ENCODE results near the gene CIB1.
A peak's percentile ranks its signal among the peaks of the same experiment; 100 is the strongest.

CIB1 gene

GRCh38 chr15:90213818-90214204, 19.9 kb downstream of the CIB1 start:
- DNase-seq = peak; percentile 60

DNA sequence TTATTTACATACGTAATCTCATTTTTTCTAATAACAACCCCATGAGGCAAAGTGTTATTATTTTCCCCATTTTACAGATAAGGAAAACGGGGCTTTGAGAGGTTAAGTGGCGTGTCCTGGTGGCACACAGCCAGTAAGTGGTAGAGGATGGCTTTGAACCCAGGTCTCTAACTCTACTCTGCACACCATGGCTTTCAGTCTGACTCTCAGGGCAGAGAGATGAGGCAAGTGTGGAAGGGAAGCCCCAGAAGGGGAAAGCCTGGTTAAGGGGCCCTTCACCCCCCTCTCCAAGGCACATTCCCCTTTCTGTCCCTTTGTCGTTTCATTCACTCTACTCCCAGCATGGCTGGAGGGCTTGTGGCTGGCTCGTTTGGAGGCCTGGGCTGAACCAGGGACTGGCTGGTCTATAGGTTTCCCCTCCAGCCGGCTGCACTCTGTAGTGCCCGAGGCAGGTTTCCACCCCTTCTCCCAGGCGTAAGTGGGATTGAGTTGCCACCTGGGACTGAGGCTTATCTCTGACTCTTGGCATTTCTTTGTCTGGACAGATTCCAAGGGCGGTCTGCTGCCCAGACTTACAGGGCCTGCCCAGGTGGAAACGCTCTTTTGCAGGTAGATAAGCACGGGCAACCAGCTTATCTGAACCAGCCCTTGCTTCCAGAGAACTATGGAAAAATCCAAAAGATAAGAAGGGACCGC, 20.5 kb downstream of the CIB1 start:
- DNase-seq = no peak

GRCh38 chr15:90212221-90213098, 21.3 kb downstream of the CIB1 start:
- no peak for DNase-seq

DNA sequence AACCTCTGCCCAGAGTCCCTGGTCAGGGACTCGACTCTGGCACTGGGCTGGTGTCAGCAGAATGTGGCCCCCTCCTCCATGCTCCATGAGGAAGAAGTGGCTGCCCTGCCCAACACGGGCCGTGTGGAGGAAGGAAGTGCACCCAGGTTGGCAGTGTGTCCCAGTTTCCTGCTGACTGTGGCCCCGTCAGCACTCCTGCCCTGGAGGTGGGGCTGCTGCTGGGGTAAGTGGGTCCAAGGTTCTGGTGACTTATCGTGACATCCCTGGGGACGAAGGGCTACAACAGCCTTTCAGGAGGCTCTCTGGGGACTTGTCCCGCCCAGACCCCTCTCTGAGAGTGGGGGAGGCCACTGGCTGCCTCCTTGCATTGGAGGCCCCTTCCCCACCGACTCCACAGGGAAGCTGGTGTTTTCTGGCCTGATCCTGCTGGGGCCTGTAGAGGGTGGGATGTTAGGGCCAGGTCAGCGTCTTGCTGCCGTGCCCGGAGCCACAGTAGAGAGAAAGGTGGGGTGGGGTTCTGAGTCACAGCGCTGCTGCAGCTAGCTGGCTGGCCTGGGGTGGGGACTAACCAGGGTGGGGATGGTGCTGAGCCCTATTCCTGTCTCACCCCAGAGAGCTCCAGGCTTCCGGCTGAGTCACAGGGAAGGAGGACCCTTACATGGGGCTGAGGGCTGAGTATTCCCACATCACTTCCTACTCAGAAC, 22.1 kb downstream of the CIB1 start:
- no peak for DNase-seq

GRCh38 chr15:90211009-90211408, 22.7 kb downstream of the CIB1 start:
- no peak for DNase-seq

GRCh38 chr15:90210593-90210992, 23.1 kb downstream of the CIB1 start:
- no peak for DNase-seq

DNA sequence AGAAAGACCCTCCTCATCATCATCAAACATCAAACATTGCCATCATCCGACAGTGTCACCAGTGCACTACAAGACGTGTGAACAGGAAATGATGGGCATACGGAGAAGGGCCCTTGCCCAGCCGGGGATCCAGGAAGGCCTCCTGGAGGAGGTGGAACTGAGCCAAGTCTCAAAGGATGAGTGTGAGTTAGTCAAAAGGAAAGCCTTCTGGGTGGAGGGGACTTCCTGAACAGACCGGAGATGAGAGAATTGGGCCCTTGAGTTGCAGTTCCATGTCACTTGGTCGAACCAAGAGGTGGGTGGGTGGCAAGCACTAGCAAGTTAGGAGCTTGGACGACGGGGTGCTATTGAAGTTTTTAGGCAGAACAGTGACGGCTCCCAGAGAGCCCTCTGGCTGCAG, 24.1 kb downstream of the CIB1 start:
- no peak for DNase-seq

- no peak for DNase-seq
Observed at GRCh38 chr15:90208356-90208755, 25.4 kb downstream of the CIB1 start.

- DNase-seq = no peak
Observed at GRCh38 chr15:90207252-90207651, 26.5 kb downstream of the CIB1 start.

GRCh38 chr15:90205886-90206285, 27.9 kb downstream of the CIB1 start:
- no peak for DNase-seq

DNA sequence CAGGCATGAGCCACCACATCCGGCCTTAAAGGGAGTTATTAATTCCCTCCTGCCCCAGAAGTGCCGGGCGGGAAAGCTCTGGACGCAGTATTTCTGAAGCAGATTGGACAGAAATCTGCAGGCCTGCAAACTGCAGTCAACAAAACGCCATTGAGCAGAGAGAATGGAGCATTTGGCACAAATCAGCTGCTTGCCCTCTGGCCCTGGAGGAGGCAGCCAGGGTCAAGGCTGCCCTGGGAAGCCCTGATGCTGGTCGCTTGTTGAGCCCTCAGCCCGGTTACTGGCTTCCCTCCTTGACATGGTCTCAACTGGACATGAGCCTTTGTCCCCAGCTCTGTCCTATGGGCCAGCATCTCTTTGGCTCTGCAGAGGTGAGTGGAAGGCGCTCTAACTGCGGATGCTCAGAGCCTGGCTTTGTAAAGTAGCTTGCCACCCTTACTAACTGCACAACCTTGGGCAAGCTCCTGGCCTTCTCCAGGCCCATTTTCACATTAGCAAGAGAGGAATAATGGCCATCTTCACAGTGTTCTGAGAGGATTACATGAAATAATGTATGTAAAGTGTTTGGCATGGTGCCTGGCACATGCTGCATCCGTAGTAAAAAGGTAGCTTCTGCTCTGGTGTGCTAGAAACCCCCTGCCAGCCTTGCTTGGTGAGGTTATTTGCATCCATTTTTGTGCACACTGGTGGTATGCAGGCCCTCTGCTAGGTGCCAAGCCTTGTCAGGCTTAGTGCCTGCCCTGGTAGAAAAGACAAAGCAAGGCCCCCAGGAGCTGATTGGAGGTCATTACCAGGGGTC, 28.5 kb downstream of the CIB1 start:
- DNase-seq = no peak

DNA sequence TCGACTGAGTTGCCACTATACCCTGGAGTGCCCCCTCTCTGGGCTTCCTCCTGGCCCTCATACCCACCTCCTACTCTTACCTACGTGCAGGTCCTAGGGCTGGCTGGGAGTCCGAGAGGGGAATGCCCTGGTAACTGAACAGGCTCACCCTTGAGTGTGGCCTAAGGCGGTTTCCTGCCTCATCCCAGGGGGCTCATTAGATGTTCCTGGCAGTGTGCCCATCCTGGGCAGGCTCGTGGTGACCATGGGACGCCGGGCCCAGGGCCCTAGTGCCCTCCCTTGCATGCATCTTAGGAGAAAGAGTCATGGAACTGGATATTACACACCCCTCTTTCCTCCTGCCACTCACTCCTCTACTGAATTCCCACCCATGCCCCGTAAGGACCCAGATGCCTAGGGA, 29.8 kb downstream of the CIB1 start:
- no peak for DNase-seq

DNA sequence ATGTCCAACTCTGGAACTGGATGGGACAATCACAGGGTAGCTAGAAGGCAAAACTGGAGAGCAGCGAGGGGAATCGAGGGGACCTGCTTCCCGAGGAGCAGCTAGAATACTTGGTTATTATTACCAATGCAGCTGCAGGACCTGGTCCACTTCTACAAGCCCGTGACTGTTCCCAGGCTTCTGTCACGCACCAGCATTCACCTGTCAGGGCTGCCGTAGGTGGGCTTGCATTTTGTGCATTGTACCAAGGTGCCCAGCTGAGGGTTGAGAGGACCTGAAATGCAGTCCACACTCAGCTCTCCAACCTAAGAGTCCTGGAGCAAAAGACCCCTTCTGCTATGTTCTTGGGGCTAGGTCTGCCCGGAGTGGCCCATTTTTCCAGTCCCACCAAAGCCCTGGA, 30.3 kb downstream of the CIB1 start:
- no peak for DNase-seq

DNA sequence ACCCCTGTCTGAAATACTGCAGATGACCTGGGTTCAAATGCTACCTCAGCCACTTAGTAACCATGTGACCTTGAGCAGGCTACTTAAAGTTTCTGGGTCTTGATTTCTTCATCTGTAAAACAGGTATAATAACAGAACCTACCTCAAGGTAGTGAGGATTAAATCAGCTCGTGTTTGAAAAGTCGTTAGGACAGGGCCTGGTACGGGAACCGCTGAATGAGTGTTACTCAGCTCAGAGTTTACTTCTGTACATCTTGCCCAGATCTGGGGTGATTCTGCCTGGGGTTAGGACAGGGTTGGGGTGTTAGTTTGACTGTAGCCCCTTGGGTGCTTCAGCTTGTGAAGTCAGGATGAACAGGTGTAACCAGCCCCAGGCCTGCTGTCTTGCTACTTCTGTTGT, 30.8 kb downstream of the CIB1 start:
- no peak for DNase-seq

- no peak for DNase-seq
Observed at GRCh38 chr15:90201944-90202375, 31.8 kb downstream of the CIB1 start.

DNA sequence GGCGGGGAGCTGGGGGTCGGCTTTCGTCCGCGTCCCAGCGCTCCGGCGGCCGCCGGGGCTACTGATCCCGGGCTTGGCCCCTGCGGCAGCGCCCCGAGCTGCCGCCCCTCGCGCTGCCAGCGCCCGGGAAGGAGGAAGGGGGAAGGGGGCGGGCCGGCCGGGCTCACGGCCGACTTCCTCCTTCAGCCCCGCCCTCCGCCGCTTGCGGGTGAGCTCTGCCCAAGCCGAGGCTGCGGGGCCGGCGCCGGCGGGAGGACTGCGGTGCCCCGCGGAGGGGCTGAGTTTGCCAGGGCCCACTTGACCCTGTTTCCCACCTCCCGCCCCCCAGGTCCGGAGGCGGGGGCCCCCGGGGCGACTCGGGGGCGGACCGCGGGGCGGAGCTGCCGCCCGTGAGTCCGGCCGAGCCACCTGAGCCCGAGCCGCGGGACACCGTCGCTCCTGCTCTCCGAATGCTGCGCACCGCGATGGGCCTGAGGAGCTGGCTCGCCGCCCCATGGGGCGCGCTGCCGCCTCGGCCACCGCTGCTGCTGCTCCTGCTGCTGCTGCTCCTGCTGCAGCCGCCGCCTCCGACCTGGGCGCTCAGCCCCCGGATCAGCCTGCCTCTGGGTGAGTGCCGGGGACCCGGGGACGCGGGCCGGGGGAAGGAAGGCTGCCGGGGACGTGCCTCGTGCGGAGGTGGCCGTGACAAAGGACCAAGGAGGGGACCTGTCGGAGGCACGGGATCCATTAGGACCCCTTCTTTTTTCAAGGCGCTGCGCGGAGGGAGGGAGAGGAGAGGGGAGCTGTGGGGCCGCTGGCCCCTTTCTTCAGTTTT, 32.4 kb downstream of the CIB1 start, which contains the start of gene SEMA4B:
TSS of gene SEMA4B (plus strand) at position 201 of the 814 bp plus-strand sequence. CDS start at position 450, 249 bp downstream.
- DNase-seq = peak; percentile 68

DNA sequence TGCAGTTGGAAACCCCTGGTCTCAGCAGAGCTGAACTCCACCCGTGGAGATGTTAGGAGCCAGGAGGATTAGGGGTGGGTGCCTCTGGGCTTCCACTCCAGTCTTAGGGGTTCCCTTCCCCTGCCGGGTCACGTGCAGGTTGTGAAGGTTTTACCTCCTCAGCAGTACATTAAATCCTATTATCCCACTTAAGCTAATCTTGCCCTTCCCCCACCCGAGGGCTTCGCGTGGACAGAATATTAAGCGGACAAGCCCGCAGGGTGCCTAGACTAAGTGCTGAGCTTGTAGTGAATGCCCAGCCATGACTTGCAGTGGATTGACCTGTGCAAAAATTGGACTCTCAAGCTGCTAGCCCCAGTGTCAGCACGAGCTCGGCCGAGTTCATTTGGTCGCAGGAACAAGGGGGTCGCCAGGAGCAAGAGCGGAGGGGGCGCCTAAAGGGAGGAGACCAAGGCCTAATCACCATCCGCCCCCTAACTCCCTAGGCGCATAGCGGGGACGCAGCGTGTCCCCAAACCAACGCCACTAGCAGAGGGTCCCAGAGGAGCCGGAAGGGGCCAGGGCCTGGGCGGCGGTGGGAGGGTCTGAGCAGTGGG, 33.1 kb downstream of the CIB1 start:
- DNase-seq = no peak

DNA sequence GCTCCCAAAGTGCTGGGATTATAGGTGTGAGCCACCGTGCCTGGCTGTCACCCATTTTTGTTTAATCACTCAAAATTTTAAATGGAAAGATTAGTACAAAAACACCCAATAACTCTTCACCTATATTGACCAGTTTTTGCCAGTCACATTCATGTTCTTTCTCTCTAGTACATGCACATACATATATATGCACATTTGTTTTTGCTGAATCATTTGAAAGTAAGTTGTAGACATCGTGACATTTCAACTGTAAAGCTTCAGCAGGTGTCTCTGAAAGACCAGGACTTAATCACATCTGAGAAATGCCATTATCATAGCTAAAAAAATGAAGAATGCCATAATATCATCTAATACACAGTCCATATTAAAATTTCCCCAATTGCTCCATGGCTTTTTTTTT, 39.1 kb downstream of the CIB1 start:
- DNase-seq = no peak

- no peak for DNase-seq
Observed at GRCh38 chr15:90192961-90193786, 40.6 kb downstream of the CIB1 start.

DNA sequence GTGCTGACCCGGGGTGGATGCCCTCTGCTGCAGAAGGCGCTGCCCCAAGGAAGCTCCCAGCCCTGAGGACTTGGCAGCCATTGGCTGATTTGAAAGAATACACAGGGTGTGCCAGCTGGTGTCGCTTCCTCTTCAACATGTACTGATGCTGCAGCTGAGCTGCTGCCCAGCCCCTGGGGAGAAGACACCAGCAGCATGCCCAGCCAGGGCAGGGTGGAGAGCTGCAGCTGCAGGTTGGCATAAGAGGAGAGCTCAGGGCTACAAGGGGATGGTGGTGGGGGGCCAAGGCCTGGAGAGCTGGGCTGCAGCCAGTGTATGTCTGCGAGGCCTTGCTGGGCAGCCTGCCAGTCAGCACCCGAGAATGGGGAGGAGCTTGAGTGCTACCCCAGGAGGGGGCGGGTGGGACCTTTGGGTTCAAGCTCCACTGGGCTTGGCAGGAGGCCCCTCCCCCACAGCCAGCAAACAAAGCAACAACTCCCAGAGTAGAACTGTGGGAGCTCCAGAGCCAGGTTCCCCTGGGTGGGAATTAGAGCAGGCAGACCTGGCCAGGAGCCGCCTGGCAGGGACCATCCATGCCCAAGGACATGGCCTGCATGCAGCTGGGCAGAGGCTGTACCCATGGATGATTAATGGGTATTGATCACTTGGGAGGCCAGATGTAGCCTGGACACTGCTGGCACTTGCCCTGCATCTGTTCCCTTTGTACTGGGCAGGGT, 41.8 kb downstream of the CIB1 start:
- DNase-seq = peak; percentile 78

All from CD4-positive, alpha-beta T cell treated with Interleukin-15 for 1 hour (primary cell).